Measurements from ENCODE around the gene ACOT7.

GRCh38 chr1:6345460-6345859 is 48.1 kb downstream of the ACOT7 start:
- TF ChIP-seq, protein P1, sequence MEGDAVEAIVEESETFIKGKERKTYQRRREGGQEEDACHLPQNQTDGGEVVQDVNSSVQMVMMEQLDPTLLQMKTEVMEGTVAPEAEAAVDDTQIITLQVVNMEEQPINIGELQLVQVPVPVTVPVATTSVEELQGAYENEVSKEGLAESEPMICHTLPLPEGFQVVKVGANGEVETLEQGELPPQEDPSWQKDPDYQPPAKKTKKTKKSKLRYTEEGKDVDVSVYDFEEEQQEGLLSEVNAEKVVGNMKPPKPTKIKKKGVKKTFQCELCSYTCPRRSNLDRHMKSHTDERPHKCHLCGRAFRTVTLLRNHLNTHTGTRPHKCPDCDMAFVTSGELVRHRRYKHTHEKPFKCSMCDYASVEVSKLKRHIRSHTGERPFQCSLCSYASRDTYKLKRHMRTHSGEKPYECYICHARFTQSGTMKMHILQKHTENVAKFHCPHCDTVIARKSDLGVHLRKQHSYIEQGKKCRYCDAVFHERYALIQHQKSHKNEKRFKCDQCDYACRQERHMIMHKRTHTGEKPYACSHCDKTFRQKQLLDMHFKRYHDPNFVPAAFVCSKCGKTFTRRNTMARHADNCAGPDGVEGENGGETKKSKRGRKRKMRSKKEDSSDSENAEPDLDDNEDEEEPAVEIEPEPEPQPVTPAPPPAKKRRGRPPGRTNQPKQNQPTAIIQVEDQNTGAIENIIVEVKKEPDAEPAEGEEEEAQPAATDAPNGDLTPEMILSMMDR (conservative IDR thresholded peaks at IDR 0.05; ENCODE audit: low read length): no peak
- no peak for TF ChIP-seq EZH2phosphoT487 (IDR thresholded peaks at IDR 0.05; ENCODE audit: borderline replicate concordance, low read depth, low read length)

All from OCI-LY7 (cell line).